Muscle layer of duodenum (tissue), 2 donors: Measurements from ENCODE around the gene ANKS1A.

Experiments
- H3K27ac ChIP-seq: one replicate; pipeline ENCODE4 v1.7.0; 2013; ENCODE audit warnings: mild to moderate bottlenecking, low read length
- H3K27me3 ChIP-seq: one replicate; pipeline ENCODE4 v1.7.0; 2013; ENCODE audit warnings: low read depth, mild to moderate bottlenecking, control low read depth, low read length
- H3K36me3 ChIP-seq, 2 donors: one replicate each; pipeline ENCODE4 v1.7.0; 2013; ENCODE audit warnings: low read length in 2 of 2, control low read depth in 1 of 2, mild to moderate bottlenecking in 1 of 2; ENCODE audit not compliant: insufficient read depth in 2 of 2, control insufficient read depth in 1 of 2
- H3K4me1 ChIP-seq, 2 donors: one replicate each; pipeline ENCODE4 v1.7.0; 2013; ENCODE audit warnings: low read length in 2 of 2, mild to moderate bottlenecking in 2 of 2, control low read depth in 1 of 2, moderate library complexity in 1 of 2; ENCODE audit not compliant: insufficient read depth in 2 of 2, control insufficient read depth in 1 of 2
- H3K4me3 ChIP-seq, 2 donors: one replicate each; pipeline ENCODE4 v1.7.0; 2013; ENCODE audit warnings: low read length in 2 of 2, low read depth in 1 of 2, mild to moderate bottlenecking in 1 of 2
- H3K9me3 ChIP-seq, 2 donors: one replicate each; pipeline ENCODE4 v1.7.0; 2013; ENCODE audit warnings: low read length in 2 of 2, control low read depth in 1 of 2, mild to moderate bottlenecking in 1 of 2; ENCODE audit not compliant: control insufficient read depth in 1 of 2
- donor health status: healthy.

Gene ANKS1A

GRCh38 chr6:35068644-35069043 lies 179.6 kb downstream of the ANKS1A start:
- H3K27ac ChIP-seq, result peak overlapping the region; percentile 45
- no peaks in the 10 kb centered on the region for H3K27me3 ChIP-seq
- no peak overlapping the region for H3K4me3 ChIP-seq
- H3K9me3 ChIP-seq, result no peaks in the 10 kb centered on the region
- H3K4me1 ChIP-seq, result peaks cover 0 to 60% of the 10 kb centered on the region in 2 donors
- H3K36me3 ChIP-seq, result peaks cover 19 to 49% of the 10 kb centered on the region in 2 donors

GRCh38 chr6:35069262-35069661 lies 180.2 kb downstream of the ANKS1A start:
- no peaks in the 10 kb centered on the region for H3K27me3 ChIP-seq
- no peak overlapping the region for H3K4me3 ChIP-seq
- peaks cover 19 to 51% of the 10 kb centered on the region in 2 donors for H3K36me3 ChIP-seq
- no peak overlapping the region for H3K27ac ChIP-seq
- H3K9me3 ChIP-seq, result no peaks in the 10 kb centered on the region
- peaks cover 0 to 57% of the 10 kb centered on the region in 2 donors for H3K4me1 ChIP-seq

GRCh38 chr6:35070111-35070510 lies 181.1 kb downstream of the ANKS1A start:
- Histone ChIP-seq H3K9me3 (no peaks in the 10 kb centered on the region), H3K27me3 (no peaks in the 10 kb centered on the region), H3K27ac (no peak overlapping the region), H3K4me3 (no peak overlapping the region), H3K36me3 (peaks cover 17 to 55% of the 10 kb centered on the region in 2 donors), H3K4me1 (peaks cover 0 to 49% of the 10 kb centered on the region in 2 donors)

GRCh38 chr6:35071347-35071994 lies 182.4 kb downstream of the ANKS1A start:
- no peaks in the 10 kb centered on the region for H3K27me3 ChIP-seq
- H3K27ac ChIP-seq, result no peak overlapping the region
- H3K36me3 ChIP-seq, result peaks cover 7 to 44% of the 10 kb centered on the region in 2 donors
- H3K4me1 ChIP-seq, result peaks cover 0 to 42% of the 10 kb centered on the region in 2 donors
- H3K9me3 ChIP-seq, result no peaks in the 10 kb centered on the region
- H3K4me3 ChIP-seq, result no peak overlapping the region

- peaks cover 9 to 41% of the 10 kb centered on the region in 2 donors for H3K36me3 ChIP-seq
- peaks cover 0 to 38% of the 10 kb centered on the region in 2 donors for H3K4me1 ChIP-seq
- H3K4me3 ChIP-seq, result no peak overlapping the region
- H3K9me3 ChIP-seq, result no peaks in the 10 kb centered on the region
- no peak overlapping the region for H3K27ac ChIP-seq
- no peaks in the 10 kb centered on the region for H3K27me3 ChIP-seq
Observed at GRCh38 chr6:35072051-35072697, 183.1 kb downstream of the ANKS1A start.

GRCh38 chr6:35072698-35073055 lies 183.6 kb downstream of the ANKS1A start:
- H3K36me3 ChIP-seq, result peaks cover 11 to 44% of the 10 kb centered on the region in 2 donors
- H3K27me3 ChIP-seq, result no peaks in the 10 kb centered on the region
- H3K4me1 ChIP-seq, result peaks cover 0 to 35% of the 10 kb centered on the region in 2 donors
- no peak overlapping the region for H3K4me3 ChIP-seq
- H3K9me3 ChIP-seq, result no peaks in the 10 kb centered on the region
- H3K27ac ChIP-seq, result no peak overlapping the region

- Histone ChIP-seq H3K4me1 (peaks cover 0 to 33% of the 10 kb centered on the region in 2 donors), H3K27me3 (no peaks in the 10 kb centered on the region), H3K9me3 (no peaks in the 10 kb centered on the region), H3K36me3 (peaks cover 11 to 49% of the 10 kb centered on the region in 2 donors), H3K4me3 (no peak overlapping the region), H3K27ac (no peak overlapping the region)
Observed at GRCh38 chr6:35073211-35073610, 184.2 kb downstream of the ANKS1A start.

- H3K4me3 ChIP-seq, result no peak overlapping the region
- H3K9me3 ChIP-seq, result no peaks in the 10 kb centered on the region
- no peak overlapping the region for H3K27ac ChIP-seq
- peaks cover 14 to 56% of the 10 kb centered on the region in 2 donors for H3K36me3 ChIP-seq
- H3K27me3 ChIP-seq, result no peaks in the 10 kb centered on the region
- H3K4me1 ChIP-seq, result peaks cover 0 to 28% of the 10 kb centered on the region in 2 donors
Observed at GRCh38 chr6:35073766-35074471, 184.9 kb downstream of the ANKS1A start.

- H3K27ac ChIP-seq, result no peak overlapping the region
- H3K4me3 ChIP-seq, result no peak overlapping the region
- H3K9me3 ChIP-seq, result no peaks in the 10 kb centered on the region
- H3K36me3 ChIP-seq, result peaks cover 38 to 70% of the 10 kb centered on the region in 2 donors
- peaks cover 0 to 32% of the 10 kb centered on the region in 2 donors for H3K4me1 ChIP-seq
- H3K27me3 ChIP-seq, result no peaks in the 10 kb centered on the region
Observed at GRCh38 chr6:35076997-35077712, 188.1 kb downstream of the ANKS1A start.

- Histone ChIP-seq H3K4me3 (no peak overlapping the region), H3K27ac (no peak overlapping the region), H3K36me3 (peaks cover 41 to 72% of the 10 kb centered on the region in 2 donors), H3K4me1 (peaks cover 0 to 32% of the 10 kb centered on the region in 2 donors), H3K9me3 (no peaks in the 10 kb centered on the region), H3K27me3 (no peaks in the 10 kb centered on the region)
Observed at GRCh38 chr6:35077713-35078105, 188.7 kb downstream of the ANKS1A start.
